NCI-H524 (cell line): ENCODE data around the gene KCND3.

Experiments used
- DNase-seq, 2 experiments: peaks; one replicate each; lab custom pipeline; 2025; lab: John Stamatoyannopoulos, UW

KCND3 gene

DNA sequence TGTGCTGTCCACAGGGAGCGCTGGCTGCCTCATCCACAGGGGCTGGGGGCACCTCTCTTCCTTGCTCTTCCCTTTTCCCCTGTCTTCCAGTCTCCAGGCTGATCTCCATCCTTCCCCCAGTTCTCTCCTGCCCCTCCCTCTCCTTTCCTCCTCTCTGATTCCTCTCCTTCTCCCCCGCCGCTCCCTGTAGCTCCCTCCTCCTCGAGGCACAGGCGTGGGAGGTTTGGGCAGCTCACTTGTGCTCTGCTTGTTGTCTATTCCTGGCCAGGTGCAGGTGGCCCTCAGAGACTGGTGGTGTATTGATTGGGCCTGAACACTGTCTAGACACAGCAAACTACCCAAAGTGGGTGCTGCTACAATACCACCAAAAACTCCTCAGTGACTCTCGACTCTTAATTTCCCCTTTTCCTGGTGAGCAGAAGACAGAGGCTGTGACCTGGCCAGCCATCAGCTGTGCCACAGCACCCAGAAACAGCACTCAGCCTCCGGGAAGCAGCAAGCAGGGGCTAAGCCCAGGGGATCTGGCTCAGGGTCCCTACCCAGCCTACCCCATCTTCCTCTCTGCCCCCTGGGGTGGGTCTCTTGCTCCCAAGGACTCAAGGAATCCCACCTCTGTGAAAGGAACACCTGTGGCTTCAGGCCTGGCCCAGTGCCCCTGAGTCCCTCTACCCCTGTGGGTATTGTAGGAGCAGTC is 140.5 kb downstream of the KCND3 start:
- no peak for DNase-seq

DNA sequence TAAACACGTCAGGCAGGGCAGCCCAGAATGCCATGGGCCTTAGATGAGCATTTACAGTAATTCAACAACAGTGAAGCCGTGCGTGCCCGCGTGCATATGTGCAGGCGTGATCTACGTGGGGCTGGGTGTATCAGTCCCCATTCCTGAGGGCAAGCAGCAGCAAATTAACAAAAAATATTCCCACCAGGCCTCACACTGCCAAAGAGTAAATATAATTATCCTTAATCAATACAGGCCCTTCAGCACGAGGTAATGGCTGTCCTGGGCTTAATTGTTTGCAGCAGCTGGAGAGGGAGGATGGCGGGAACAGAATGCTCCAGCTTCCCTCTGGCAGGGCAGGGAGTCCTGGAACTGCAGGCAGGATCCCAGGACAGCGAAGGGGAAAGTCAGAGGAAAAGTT is 142.0 kb downstream of the KCND3 start:
- DNase-seq = no peak

DNA sequence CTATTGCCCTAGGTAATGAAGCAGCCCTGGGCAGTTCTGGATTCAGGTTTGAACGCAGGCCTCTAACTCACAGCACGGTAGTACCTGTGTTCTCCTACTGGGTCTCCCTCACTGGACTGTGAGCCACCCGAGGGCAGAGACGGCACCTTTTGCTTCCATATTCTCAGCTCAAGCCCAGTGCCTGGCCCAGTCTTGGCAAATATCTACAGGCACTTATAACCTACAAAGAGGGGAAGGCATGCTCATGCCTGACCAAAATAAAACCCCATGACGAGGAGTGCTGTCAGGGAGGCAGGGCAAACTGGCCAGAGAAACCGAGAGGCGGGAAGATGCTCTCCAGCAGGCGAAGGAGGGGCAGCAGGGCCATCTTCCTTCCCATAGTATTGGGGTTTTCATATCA is 142.6 kb downstream of the KCND3 start:
- no peak for DNase-seq

DNA sequence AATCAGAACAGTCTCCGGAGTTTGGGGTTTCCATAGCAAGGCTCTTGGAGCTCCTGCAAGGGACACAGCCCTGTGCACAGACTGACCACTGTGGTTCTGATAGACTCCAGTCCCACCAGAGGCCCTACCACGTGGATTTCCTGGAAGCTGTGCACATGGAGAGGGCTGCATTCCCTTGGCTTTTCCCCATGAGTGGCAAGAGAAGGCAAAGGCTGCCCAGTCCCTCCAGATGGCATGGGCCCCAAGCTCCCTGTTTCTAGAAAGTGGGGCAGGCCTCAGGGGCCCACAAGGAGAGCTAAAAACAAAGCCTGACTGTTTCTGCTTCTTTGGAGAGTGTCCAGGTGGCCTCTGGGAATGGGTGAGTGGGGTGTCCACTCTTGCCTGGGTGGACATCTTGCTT is 146.3 kb downstream of the KCND3 start:
- DNase-seq = no peak

DNA sequence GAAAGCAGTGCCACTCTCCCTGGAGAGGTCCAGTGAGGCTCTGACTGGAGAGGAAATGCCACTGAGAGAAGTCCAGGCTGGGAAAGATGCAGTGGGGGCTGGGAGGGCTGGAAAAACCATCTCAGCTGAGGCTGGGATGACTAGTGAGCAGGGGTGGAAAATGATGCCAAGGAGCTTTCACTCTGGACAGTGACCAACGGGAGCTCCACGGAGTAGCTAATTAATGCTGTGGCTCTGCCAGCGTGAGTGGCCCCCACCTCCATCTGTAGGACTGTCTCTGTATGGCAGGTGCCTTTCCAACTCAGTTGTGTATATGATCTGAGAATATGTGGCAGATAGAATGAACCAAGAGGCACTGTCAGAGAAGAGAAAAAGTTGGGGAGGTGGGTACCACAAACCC is 147.1 kb downstream of the KCND3 start:
- DNase-seq = no peak

DNA sequence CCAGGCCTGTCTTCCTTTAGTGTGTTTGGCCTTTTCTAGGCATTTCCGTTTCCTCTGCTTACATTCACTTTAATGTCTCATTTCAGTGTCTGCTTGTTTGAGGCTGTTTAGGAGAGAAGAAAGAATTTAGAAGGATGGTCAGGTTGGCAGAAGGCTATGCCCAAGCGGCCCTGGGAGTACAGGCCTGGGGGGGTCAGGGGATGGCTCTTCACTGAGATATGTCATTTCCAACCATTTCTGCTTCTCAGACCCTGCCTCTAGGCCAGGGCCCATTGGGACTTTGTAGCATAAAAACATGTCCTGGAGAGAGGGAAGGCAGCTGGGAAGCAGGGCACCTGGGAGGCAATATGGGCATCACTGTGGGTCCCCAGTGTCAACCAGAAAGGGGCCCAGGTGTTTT is 147.7 kb downstream of the KCND3 start:
- no peak for DNase-seq

DNA sequence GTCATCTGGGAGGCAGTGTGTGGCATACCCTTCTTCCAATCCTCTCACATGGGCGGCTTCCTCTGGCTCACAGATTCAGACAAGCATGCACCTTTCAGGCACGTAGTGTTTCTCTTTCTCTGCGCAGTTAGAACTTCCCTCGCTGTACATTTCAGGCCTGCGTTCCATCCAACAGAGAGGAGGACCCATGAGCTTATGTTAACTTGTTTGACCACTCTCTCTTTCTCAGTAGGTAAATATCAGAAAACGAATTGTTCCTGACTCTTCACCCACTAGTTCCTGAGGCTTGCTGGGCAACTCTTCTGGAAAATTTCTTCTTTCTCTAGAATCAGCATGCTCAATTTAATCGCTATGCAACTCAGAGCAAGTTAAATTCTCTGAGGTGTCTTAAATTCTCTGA is 148.3 kb downstream of the KCND3 start:
- no peak for DNase-seq

DNA sequence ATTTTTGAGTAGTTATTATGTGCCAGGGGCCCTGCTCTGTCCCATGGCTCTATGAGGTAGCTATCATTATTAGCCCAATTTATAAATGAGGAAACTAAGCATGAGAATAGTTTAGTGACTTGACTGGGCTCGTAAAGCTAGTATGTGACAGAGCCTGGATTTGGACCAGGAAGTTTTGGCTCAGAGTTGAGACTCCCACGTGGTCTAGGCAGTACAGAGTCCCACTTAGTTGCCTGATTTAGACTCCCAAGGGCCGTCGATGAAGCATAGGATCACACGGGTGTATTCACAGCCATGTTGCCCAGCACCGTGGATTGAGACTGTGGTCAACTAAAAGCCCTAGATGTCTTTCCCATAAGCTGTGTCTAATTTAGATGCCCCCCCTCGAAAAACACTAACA is 152.1 kb downstream of the KCND3 start:
- DNase-seq = no peak

DNA sequence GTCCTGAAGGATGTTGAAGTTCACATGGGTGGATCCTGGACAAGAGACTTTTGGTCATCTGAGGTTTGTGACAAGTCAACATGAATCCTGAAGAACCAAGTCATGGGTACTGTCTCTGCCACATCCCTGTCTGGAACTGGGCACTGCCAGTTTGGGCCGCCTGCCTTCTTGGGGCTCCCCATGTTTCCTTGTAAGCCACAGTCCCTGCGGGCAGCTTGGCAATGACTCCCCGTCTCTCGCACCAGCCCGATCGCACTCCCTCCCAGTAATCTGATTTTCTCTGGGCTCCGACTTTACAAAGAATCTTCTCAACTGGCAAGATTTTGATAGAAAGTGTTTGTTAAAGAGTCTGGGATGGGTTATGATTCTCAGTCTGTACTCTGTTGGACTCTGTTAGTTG is 153.4 kb downstream of the KCND3 start:
- DNase-seq = no peak

DNA sequence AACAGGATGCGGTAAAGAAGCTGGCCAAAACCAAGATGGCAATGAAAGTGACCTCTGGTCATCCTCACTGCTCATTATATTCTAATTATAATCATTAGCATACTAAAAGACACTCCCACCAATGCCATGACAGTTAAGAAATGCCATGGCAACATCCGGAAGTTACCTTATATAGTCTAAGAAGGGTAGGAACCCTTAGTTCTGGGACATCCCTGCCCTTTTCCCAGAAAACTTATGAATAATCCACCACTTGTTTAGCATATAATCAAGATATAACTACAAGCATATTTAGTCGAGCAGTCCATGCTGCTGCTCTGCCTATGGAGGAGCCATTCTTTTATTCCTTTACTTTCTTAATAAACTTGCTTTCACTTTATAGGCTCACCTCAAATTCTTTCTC is 154.0 kb downstream of the KCND3 start:
- DNase-seq = no peak

DNA sequence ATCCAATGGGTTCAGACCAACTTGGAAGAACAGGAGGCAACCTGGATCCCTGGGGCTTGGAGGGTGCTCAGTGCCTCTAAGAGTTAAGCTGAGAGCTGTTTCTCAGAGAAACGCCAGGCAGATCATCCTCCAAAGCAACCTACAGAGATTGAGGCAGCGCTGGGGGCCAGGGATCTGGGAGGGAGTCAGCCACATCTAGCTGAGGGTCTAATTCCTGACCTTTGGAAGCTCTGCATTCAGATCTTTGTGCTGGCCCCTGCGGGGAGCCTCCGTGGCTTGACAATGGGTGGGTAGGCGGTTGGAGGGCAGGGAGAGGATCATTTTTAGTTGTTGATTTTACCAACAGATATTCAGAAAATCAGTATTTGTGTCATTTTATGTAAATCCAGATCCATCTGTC is 154.5 kb downstream of the KCND3 start:
- no peak for DNase-seq

DNA sequence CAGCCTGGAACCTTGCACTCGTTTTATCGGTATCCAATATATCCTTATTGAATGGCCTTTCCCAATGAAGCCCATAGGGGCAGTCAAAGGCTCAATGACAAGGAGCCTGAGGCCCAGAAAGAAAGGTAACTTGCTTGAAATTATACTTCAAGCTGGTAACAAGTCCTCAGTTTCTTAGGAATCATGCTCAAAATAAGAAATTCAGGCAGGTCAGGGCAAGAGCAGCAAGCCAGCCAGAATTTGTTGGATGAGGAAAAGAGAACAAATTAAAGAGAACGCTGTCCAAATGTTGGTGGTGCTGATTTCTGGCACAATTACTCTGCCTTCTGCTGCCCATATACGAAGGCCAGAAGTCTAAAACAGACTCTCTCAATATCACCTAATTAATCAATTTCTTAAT is 156.1 kb downstream of the KCND3 start:
- DNase-seq = no peak

DNA sequence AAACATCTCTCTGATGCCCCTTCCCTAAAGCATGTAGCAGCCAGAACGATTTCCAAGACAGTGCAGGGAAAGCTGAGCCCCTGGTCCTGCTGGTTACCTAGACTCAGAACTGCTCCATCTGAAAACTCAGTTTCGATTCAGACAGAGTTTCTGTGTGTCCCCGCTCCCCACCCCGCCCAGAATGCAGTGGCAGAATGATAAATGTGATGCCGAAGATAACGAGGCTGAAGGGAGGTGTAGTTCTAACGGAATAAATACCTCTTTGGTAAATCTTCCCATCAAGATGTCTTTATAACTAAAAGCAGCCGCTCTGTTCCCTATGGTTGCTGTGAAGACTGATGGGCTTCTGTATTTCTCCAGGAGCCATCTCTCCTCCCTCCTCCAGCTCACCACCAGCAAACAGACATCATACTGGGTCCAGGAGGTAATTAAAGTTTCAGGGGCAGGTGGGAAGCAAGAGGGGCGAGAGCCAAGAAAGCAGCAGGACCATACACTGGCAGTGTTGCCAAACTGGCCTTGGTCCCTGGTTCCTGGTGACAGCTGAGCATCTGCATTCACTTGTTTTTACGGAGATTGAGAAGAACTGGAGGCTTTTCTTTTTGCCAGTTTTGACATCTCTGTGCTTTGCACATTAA is 156.8 kb downstream of the KCND3 start:
- no peak for DNase-seq

DNA sequence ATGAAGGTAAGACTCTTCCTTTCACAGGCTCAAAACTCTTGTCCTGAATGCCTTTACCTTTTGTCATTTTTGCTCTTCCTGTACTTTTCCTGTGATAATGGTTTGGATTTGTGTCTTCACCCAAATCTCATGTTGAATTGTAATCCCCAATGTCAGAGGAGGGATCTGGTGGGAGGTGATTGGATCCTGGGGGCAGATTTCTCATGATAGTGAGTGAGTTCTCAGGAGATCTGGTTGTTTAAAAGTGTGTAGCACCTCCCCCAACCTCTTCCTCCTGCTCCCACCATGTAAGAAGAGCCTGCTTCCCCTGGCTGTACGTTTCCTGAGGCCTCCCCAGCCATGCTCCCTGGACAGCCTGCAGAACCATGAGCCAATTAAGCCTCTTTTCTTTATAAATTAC is 158.3 kb downstream of the KCND3 start:
- no peak for DNase-seq

DNA sequence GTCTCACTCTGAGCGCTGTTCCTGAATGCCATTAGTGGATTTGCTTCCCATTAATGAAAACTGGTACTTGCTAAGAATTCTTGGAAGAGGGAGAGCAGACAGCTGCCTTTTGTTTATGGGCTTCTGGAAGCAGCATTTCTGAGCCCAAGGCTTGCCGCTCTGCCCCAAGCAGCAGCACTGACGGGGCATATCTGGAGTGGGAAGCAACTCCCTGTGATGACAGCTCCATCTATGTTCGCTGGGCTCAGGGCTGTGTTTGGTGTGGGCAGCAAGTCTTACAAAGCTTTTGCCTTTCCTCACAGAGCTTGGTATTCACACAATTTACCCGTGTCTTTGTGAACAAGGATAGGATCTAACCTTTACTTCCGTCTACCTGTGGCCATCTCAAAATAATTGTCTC is 161.5 kb downstream of the KCND3 start:
- DNase-seq = no peak

DNA sequence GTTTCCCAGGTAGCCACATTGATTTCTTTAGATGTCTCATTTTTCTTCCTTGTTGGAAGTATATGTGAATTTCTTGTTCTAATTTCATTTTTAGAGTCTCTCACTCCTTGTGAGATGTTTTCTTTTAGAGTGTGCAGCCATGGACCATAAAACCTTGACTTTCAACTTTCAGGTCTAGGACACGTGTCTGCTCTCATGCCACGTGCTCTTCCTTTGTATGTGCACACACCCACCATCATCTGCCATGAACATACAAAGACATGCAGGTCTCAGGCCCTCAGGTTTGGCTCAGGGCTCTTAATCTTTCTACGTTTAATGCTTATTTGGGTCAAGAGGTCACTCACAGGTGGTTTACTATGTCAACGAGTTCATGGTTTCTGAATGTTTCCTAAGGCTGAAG is 163.2 kb downstream of the KCND3 start:
- no peak for DNase-seq

DNA sequence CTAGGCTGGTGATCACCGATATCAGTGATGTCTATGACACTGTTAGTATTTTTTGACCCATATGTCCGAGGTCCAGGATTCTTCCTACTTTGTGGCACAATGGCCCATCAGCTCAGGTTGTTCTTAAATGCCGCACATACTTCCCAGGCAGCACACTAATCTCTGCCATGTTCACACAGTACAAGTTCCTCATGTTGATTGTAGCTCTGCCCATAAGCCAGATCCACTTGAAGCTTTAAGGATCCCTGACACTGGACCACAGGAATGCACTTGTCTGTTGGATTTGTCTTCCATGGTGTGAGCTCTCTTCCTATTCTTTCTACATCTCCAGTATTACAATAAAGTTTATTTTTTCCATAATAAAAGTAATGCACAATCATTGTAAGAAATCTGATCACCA is 164.3 kb downstream of the KCND3 start:
- no peak for DNase-seq

DNA sequence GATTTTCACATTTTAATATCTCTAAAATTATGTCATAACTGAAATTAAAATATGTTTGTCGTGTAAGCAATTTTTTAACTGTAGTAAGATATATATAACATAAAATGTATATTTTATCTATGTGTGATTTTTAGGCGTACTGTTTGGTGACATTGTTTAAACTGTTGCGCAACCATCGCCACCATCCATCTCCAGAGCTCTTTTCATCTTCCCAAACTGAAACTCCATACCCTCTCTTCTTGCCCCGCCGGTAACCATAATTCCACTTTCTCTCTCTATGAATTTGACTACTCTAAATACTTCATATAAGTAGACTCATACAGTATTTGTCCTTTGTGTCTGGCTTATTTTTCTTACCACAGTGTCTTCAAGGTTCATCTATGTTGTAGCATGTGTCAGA is 167.3 kb downstream of the KCND3 start:
- DNase-seq = no peak

DNA sequence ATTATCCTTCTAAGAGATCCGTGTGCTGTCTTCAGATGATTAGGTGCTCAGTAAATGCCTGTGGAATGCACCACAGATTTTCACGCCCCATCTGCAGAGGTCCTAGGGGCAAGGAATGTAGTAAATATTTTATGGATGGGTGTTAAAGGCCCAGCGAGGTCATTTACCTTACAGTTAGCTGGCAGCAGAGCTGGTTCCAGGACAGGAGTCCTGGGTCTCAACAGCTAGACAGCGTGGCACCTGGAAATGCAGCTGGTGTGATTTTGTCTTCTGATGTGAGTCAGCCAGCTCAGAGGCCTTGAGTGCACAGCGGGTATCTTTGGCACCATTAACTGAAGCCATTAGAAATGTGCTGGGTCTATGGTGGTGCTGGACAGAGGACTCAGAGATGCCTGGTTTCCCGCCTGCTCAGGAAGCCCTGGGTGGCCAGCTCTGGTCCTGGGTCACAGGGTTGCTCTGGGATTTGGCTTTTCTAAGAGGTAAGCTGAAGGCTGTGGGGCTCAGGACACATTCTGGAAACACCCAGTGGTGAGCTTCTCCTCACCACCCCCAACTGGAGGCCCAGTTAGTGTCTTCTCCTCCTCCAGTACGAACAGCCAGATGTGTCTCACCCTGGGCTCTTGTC is 168.2 kb downstream of the KCND3 start:
- no peak for DNase-seq

DNA sequence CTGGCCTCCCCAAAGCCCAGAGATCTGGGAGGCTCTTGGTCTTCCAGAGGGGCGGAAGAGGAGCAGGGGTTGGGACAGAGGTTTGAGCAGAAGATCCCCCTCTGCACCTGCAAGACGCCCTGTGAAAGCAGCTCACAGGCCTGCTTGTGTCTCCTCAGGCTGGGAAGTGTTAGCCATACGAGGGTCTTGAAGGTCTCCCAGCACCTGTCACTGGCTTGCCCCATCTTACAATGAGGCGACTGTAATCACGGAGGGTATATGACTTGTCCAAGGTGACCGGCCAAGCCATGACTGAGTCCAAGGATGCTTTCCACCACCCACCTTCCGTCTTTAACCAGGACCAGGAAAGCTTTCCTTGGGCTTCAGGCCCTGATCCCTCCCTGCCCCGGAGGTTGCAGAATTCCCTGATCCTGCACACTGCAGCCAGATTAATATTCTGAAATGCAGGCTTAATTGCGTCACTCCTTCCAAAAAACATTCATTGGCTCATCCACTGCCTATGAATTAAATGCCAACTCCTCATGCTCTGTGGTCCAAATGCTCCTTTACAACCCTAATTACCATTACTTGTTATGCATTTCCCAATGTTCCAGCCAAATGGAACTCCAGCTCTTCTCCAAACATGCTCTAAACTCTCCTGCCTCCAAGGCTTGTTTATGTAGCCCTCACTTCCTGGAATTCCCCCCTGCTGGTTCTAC is 169.8 kb downstream of the KCND3 start:
- no peak for DNase-seq

DNA sequence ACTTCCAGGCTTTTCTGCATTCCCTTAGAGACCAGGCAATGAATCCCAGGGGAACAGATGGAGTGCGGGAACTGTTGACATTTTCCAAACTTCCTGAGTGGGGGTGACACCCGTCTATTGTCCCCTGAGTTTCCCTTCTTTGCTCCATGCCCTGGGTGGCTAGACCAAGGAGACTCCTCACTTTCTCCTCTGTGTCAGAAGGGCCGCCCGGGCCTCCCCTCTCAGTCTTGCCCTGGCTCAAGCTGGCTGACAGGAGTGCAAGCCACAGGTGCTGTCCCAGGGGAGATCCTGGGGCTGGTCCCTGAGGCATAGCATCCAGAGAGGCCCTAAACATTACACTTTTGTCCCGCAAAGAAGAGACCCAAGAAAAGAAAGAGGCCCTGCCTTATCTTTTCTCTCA is 170.9 kb downstream of the KCND3 start:
- no peak for DNase-seq

DNA sequence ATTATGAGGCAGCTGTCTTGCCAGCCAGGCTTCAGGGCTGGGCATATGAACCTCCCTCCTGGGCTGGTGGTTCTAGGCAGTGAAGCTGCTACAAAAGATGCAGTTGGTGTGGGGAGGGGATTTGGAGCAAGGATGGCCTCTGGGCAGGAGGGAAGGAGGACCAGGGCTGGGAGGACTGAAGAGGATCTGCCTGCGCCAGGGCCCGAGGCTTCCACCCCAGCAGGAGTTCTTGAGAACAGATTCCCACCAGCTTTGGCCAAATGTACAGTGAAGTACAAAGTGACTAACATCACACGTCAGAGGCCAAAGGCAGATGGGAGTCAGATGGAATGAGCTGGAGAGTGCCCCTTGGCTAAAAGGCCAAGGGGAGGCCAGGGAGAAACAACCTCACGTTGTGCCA is 171.4 kb downstream of the KCND3 start:
- no peak for DNase-seq

DNA sequence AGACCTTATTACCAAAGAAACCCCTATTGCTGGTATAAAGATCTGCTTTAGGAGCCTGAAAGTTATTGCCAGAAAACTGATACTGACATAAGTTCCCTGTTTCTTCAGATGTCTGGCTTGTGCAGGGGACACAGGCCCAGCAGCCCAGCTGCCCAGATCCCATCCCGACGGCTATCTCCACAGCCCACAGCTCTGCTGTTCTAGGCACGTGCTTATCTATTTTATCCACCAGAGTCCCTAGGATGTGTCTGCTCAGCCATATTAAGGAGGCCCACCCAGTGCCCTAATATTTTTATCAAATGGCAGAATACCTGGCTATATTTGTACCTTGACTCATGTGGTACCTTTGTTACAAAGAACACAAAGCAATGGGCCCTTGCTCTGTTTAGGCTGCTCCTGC is 174.8 kb downstream of the KCND3 start:
- DNase-seq = no peak
